Measurements from ENCODE around the gene SMOC2.
"Not testable (repeated sequence)": the region's sequence is repeated elsewhere in the genome, so short reads cannot be mapped to it uniquely, and the experiment has no call there.

SMOC2 gene

GRCh38 chr6:168541307-168541706, 100.3 kb downstream of the SMOC2 start:
- no peak for DNase-seq (ENCODE audit: low read depth)

GRCh38 chr6:168542301-168542700, 101.3 kb downstream of the SMOC2 start:
- no peak for DNase-seq (ENCODE audit: low read depth)

- DNase-seq (ENCODE audit: low read depth) = no peak
These were observed 104.4 kb downstream of the SMOC2 start for GRCh38 chr6:168545428-168545827.

GRCh38 chr6:168546151-168546550, 105.2 kb downstream of the SMOC2 start:
- DNase-seq (ENCODE audit: low read depth) = no peak

GRCh38 chr6:168546730-168547129, 105.7 kb downstream of the SMOC2 start:
- no peak for DNase-seq (ENCODE audit: low read depth)

GRCh38 chr6:168550326-168550725, 109.3 kb downstream of the SMOC2 start:
- DNase-seq (ENCODE audit: low read depth) = no peak

GRCh38 chr6:168554472-168554871, 113.5 kb downstream of the SMOC2 start:
- DNase-seq (ENCODE audit: low read depth) = no peak

- DNase-seq (ENCODE audit: low read depth) = no peak
These were observed 114.1 kb downstream of the SMOC2 start for GRCh38 chr6:168554898-168555617.

GRCh38 chr6:168555618-168556273, 114.8 kb downstream of the SMOC2 start:
- DNase-seq (ENCODE audit: low read depth) = no peak

GRCh38 chr6:168557512-168557911, 116.5 kb downstream of the SMOC2 start:
- no peak for DNase-seq (ENCODE audit: low read depth)

GRCh38 chr6:168558686-168559085, 117.7 kb downstream of the SMOC2 start:
- no peak for DNase-seq (ENCODE audit: low read depth)

GRCh38 chr6:168559574-168560098, 118.7 kb downstream of the SMOC2 start:
- DNase-seq (ENCODE audit: low read depth) = no peak

- DNase-seq (ENCODE audit: low read depth) = no peak
These were observed 119.1 kb downstream of the SMOC2 start for GRCh38 chr6:168560126-168560525.

- no peak for DNase-seq (ENCODE audit: low read depth)
These were observed 121.7 kb downstream of the SMOC2 start for GRCh38 chr6:168562576-168563151.

GRCh38 chr6:168563656-168564055, 122.7 kb downstream of the SMOC2 start:
- no peak for DNase-seq (ENCODE audit: low read depth)

- no peak for DNase-seq (ENCODE audit: low read depth)
These were observed 124.1 kb downstream of the SMOC2 start for GRCh38 chr6:168565112-168565511.

GRCh38 chr6:168570211-168570610, 129.2 kb downstream of the SMOC2 start:
- no peak for DNase-seq (ENCODE audit: low read depth)

GRCh38 chr6:168571268-168571667, 130.3 kb downstream of the SMOC2 start:
- no peak for DNase-seq (ENCODE audit: low read depth)

GRCh38 chr6:168573276-168573835, 132.4 kb downstream of the SMOC2 start:
- not testable (repeated sequence) for DNase-seq (ENCODE audit: low read depth)

GRCh38 chr6:168574075-168574698, 133.2 kb downstream of the SMOC2 start:
- DNase-seq (ENCODE audit: low read depth) = no peak

- no peak for DNase-seq (ENCODE audit: low read depth)
These were observed 133.8 kb downstream of the SMOC2 start for GRCh38 chr6:168574699-168575195.

Measured in T-helper 22 cell (primary cell).